GM19468 (cell line): ENCODE measurements around the gene DNA2.
"Not testable (repeated sequence)": the region's sequence is repeated elsewhere in the genome, so short reads cannot be mapped to it uniquely, and the experiment has no call there.

Source experiments
- ATAC-seq: cut with Tn5 transposase; IDR thresholded peaks from one replicate; pipeline ENCODE4 v1.9.1; 2021; ENCODE audit warnings: mild to moderate bottlenecking, moderate library complexity, moderate number of reproducible peaks; ENCODE audit not compliant: unreplicated experiment; ENCODE audit errors: extremely low read depth

The DNA2 gene

GRCh38 chr10:68471586-68472408 lies at the start of gene DNA2:
TSS of gene DNA2 (minus strand) at chr10:68471973. CDS start at chr10:68471864, 109 bp downstream.
- peak; percentile 62 for ATAC-seq

GRCh38 chr10:68518609-68519008 lies 46.8 kb upstream of the DNA2 start:
- not testable (repeated sequence) for ATAC-seq

GRCh38 chr10:68517188-68517587 lies 45.4 kb upstream of the DNA2 start:
- no peak for ATAC-seq

- no peak for ATAC-seq
Measured at GRCh38 chr10:68516766-68517165, 45.0 kb upstream of the DNA2 start.

GRCh38 chr10:68516216-68516615 lies 44.4 kb upstream of the DNA2 start:
- not testable (repeated sequence) for ATAC-seq

- ATAC-seq, result no peak
Measured at GRCh38 chr10:68508090-68508489, 36.3 kb upstream of the DNA2 start.

GRCh38 chr10:68506411-68506810 lies 34.6 kb upstream of the DNA2 start:
- ATAC-seq, result no peak

- no peak for ATAC-seq
Measured at GRCh38 chr10:68502846-68503245, 31.1 kb upstream of the DNA2 start.

GRCh38 chr10:68501691-68502090 lies 29.9 kb upstream of the DNA2 start:
- ATAC-seq, result no peak

GRCh38 chr10:68499544-68499943 lies 27.8 kb upstream of the DNA2 start:
- ATAC-seq, result no peak

GRCh38 chr10:68496072-68496471 lies 24.3 kb upstream of the DNA2 start:
- ATAC-seq, result no peak

- ATAC-seq, result no peak
Measured at GRCh38 chr10:68492118-68492517, 20.3 kb upstream of the DNA2 start.

- ATAC-seq, result no peak
Measured at GRCh38 chr10:68489919-68490318, 18.1 kb upstream of the DNA2 start.

- no peak for ATAC-seq
Measured at GRCh38 chr10:68474021-68474420, 2.2 kb upstream of the DNA2 start.

- no peak for ATAC-seq
Measured at GRCh38 chr10:68471063-68471585, 649 bp downstream of the DNA2 start.

GRCh38 chr10:68470300-68470699 lies 1.5 kb downstream of the DNA2 start:
- ATAC-seq, result no peak

- no peak for ATAC-seq
Measured at GRCh38 chr10:68469838-68470237, 1.9 kb downstream of the DNA2 start.

GRCh38 chr10:68464729-68465128 lies 7.0 kb downstream of the DNA2 start:
- ATAC-seq, result not testable (repeated sequence)

GRCh38 chr10:68463365-68464093 lies 8.2 kb downstream of the DNA2 start:
- ATAC-seq, result no peak

- ATAC-seq, result no peak
Measured at GRCh38 chr10:68462536-68462935, 9.2 kb downstream of the DNA2 start.

GRCh38 chr10:68461032-68461431 lies 10.7 kb downstream of the DNA2 start:
- no peak for ATAC-seq
